GM18951 (cell line): ENCODE results near the gene JAZF1.

Experiments used
- POLR2A ChIP-seq: IDR thresholded peaks from 4 replicates; pipeline ENCODE4 v1.6.1; 2011; ENCODE audit warnings: mild to moderate bottlenecking; ENCODE audit not compliant: insufficient read length, insufficient read depth; ENCODE audit errors: extremely low read depth
- in situ Hi-C: fragments of 300-500 bp; cut with MboI; formaldehyde crosslinking; loops from one replicate; pipeline ENCODE4 v1.12.0; 2022; ENCODE audit warnings: low sequenced_read_pairs, mixed read lengths, inconsistent platforms; ENCODE audit not compliant: unreplicated experiment

The JAZF1 gene

DNA sequence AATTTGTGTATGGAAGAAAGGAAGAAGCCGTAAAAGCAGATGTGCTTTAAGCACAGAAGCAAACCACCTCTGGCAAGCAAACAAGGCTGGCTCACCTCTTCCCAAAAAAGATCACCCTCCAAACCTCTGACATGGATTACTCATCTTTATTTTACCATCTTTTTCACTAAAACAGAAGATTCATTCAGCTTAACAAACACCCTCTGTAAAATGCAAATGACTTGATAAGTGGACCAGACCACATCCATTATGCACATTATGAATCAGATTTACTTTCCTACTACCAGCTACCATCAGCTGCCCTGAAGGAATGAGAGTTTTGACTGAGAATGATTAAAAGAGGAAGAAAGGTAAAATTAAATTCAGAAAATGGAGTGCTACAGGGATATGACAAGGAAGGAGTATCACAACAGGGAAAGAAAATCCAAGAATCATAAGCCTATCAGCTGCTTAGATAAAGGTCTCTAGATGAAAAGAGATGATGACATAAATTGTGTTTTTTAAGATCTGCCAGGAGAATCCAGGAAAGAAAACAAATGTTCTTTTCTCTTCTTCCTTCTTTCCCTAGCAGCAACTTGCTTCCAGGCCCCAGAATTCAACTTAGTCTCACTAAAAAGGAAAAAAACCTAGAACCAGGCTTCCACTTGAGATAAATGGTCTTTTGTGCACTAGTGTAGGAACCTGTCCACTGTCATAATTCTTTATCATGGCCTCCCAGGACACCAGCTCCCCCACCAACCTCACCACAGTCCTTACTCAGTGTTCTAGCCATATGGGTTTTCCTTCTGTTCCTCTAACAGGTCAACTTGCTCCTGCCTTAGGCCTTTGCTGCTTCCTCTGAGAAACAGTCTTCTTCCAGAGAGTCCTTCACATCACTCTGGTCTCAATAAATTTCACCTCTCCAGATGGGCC, 47.4 kb downstream of the JAZF1 start:
- no peak for TF ChIP-seq POLR2A
- in situ Hi-C loops: no loop called here

DNA sequence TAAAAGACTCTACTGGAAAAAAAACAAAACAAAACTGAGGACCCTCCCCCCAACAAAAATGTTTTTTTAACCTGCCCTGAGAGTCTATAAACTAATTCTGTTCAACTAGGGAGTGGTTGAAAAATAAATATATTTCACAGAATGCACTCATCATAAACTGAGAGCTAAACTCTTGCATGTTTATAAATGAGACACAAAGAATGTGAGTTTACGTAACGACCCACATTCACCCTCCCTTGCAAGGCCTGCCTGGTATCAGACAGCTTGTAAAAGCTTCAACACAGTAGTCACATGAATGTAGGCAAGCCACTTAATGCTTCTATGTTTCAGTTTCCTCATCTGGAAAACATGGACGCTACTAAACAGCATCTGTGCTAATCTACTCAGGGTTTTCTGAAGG, 50.3 kb downstream of the JAZF1 start:
- no peak for TF ChIP-seq POLR2A
- in situ Hi-C loops: no loop called here

DNA sequence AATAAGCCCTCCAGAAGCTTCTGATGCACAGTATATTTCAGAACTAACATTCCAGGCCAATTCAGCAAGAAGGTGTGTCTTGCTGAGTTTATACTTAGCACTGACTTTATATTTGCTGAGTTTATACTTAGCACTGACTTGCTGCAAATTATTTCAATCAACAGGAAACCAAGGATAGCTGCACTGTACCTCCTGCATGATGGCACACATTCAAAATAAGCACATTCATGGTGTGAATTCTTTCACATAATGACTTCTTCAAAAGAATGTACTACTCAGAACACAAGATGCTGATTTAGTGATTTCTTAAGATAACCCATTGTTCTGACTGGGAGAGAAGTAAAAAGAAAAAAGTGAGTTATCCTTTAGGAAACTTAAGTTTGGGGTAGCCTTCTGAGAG, 52.0 kb downstream of the JAZF1 start:
- in situ Hi-C loops: no loop called here
- no peak for TF ChIP-seq POLR2A

DNA sequence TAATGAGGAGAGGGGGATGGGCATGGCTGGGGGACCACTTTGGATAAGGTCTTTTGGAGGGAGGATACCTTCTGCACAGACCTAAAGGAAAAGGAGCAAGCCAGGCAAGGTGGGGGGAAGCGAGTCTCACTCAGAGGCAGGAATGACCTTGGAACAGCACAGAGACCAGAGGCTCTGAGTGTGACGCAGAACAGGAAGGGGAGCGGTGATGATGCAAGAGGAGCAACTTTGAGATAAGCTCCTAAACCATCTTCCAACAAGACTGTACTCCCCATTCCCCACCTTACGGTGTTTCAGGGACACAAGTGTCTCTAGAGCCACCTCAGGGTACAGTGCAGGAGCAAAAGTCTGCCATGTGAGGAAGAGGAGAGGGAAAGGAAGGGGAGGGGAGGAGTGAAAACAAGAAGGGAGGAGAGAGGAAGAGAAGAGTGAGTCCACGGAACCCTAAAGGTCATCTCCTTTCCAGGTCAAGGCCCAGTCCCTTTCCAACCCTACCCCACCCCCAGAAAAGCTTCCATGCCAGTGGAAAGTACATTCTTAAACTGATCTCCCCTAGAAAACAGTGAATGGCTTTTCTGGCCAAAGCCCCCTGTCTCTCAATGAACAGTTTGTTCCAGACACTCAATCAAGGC, 54.1 kb downstream of the JAZF1 start:
- no peak for TF ChIP-seq POLR2A
- in situ Hi-C loops: no loop called here

DNA sequence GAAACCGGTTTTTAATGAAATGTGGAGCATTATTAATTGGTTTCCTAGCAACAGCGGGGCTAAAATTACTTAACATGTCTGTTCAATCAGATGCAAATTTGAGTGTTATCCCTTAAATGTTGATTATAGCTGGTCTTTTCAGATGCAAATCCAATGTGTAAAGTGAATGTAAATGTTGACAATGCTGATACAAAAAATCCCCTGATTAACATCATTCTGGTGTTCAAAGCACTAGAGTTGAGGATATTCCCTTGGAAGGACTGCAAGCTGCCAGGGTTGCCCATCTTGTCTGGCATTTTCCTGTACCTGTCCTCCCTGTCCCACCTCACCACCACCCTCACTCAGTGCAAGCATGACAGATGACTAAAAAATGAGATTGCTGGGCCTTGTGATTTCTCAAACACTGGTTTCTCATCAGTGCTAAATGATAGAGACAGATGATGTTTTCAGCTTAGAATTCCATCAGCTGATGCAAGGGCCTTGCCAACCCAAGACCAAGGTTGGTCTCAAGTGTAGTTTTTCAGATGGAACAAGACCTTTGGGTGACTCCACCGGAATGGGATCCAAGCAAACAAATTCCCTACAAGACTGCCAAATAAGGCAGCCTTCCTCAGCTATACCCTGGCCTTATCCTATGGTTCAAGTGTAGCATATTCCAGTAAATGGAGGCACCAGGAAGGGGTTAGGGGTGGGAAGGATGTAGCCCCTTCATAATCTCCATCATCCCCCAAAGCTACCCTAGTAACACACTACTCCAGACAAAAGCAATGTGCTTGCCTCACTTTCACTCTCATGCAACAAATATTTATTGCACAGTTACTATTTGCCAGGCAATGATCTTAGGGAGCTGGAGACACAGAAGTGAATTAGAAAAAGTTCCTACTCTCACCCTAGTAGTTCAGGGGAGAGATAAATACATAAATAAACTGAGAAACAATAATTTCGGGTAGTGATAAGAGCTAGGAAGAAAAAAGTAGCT, 54.9 kb downstream of the JAZF1 start:
- in situ Hi-C loops: no loop called here
- no peak for TF ChIP-seq POLR2A

DNA sequence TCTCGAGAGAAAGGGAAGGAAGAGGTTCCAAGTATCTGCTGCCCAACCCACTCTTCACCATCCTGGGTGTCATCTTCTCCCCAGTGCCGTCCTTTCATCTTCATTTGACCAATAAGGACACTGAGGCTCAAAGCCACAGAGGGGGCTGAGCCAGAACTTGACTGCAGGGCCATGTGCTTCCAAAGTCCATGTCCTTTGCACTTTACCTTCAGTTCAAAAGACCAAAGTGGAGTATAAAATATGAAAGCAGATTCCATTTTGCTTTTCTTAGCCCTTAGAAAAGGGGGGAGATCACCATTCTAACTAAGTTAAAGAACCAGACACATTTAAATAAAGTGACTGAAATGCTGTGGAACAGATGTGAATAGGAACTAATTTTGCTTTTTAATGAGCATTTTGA, 56.2 kb downstream of the JAZF1 start:
- no peak for TF ChIP-seq POLR2A
- in situ Hi-C loops: no loop called here

DNA sequence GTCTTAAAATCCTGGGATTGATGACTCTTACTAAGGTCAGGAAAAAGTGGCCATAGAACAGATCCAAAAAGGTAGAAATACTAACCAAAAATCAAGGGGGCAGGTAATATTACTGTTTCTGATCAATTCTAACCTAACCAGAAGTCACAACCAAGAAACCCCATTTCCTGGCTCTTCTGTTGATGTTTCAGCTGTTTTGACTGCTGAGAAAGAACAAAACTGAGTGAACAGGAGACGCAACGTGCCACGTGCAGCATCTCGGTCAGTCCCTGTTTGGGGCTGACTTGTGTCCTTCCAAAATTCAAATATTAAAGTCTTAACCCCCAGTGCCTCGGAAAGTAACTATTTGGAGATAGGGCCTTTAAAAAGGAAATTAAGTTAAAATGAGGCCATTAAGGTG, 56.8 kb downstream of the JAZF1 start:
- no peak for TF ChIP-seq POLR2A
- in situ Hi-C loops: no loop called here

DNA sequence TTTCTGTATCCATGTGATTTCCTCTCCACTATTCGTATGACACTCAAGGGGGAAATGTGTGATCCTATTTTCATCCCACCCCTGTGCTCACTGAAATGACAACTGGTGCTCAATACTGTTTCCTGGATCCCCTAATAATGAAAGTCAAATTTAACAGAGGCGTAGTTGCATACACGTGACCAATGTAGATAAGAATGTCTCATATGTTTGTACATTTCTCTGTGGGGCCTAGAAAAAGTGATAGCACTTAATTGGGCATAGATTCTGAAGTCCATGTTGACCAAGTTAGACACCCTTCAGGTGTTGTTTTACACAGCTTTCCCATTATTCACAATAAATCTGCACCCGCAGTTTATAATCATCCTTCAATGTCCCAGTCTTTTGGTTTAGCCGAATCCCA, 59.1 kb downstream of the JAZF1 start:
- TF ChIP-seq POLR2A: no peak
- in situ Hi-C loops: no loop called here

DNA sequence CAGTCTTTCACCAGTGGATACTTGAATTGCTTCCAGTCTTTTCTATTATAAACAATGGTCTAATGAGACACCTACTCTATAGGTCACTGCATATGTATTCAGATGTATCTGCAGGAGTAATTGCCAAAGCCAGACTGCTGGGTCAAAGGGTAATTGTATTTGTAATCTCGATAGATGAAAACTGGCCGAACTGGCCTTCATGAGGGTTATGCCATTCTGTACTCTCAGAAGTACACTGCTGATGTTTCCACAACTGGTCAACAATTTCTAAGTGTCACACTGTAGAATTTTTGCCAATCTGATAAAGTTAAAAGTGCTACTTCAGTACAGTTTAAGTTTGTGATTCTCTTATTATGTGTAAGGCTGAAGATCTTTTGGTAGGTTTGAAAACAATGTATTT, 64.6 kb downstream of the JAZF1 start:
- in situ Hi-C loops: no loop called here
- TF ChIP-seq POLR2A: no peak

DNA sequence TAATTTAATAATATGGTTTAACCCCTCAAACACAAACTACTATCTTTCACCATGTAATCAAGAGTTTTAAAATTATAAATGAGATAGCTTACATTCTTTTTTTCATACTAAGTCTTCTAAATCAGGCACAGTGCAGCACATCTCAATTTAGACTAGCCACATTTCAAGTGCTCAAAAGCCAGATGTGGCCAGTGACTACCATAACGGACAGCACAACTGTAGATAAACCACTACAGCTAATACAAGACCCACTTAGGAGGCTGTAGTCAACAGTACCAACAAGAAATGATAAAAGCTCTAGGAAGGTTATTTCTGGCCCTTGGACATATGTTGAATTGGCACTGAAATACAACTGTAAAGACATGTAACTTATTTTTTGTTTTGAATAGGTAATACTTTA, 65.3 kb downstream of the JAZF1 start:
- in situ Hi-C loops: no loop called here
- TF ChIP-seq POLR2A: no peak

DNA sequence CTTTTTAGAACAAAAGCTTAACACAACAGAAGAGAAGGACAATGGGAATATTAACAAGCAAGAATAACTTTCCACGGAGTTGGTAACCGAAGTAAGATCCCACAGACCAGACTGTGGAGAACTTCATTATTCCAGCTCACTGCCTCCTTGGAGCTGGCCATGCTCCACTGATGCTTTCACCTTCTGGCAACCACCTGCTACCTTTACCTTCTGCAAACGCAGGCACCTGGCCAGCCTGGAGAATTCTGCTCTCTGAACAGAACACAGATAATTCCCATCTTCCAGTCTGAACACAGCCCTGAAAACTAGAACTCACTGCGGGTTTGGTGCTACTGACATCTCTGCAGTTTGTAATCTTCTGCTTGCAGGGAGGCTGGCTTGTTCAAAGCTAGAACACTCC, 66.5 kb downstream of the JAZF1 start:
- in situ Hi-C loops: no loop called here
- no peak for TF ChIP-seq POLR2A

DNA sequence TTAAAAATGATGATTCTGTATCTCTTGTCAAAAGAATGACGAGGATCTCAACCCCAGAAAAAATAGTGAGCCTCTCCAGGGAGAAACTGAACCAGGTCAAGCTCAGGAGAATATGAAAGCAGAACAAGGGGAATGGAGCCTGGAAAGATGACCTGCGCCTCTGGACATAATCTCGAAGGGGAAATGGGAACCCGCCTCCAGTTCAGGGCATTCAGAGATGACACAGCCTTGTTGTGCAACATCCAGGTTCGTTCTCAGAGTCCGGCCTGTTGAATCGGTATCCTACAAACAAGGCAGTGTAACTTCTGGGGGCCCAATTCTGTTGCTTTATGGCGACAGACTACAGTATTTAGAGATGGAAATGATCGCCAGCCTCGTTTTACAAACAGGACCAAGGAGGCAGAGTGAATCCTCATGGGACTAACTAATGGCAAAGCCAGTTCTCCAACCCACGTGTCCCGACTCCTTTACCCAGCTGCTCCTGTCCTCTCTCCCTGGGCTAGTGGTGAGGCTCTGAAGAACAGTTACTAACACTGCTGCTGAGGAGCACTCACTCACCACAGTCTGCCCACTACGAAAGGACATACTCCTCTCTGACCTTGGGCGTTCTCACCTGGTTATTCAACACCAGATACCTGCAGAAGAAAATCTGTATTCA, 67.6 kb downstream of the JAZF1 start:
- TF ChIP-seq POLR2A: no peak

DNA sequence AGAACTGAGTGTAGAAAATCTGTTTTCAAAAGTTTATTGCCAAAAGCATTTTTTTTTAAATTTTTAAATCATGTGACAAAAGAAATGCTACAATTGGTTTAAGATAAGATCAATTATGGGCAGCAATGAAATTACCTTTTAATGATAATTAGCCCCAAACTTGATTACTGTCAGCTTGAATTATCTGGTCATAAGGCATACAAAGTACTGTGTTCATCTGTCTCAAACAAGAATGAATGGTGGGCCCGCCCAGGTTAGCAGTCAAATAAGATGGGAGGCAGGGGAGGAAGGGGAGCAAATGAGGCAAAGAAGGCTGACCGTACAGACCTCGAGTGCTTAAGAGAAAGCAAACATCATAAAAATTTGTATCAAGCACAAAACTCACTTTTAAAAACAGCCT, 68.1 kb downstream of the JAZF1 start:
- TF ChIP-seq POLR2A: no peak
- in situ Hi-C loops: no loop called here

More for the DNA sequence above, 67.6 kb downstream of the JAZF1 start:
- in situ Hi-C loops: no loop called here
